WERI-Rb-1 (cell line): ENCODE measurements around the gene ANKS4B.
A peak's percentile ranks its signal among the peaks of the same experiment; 100 is the strongest.

Experiments used
- DNase-seq: peaks from one replicate; pipeline ENCODE4 v3.0.0-alpha.2; 2020
- H3K27ac ChIP-seq: fragments of 250-450 bp; sonication (Bioruptor Pico); 2 replicates; pipeline ENCODE4 v1.5.1; 2020; ENCODE audit warnings: mild to moderate bottlenecking, moderate library complexity
- H3K27me3 ChIP-seq: fragments of 250-450 bp; sonication (Bioruptor Pico); 2 replicates; pipeline ENCODE4 v1.5.1; 2021; ENCODE audit warnings: mild to moderate bottlenecking, low read depth, moderate library complexity; ENCODE audit not compliant: insufficient read depth, severe bottlenecking
- H3K36me3 ChIP-seq: fragments of 250-450 bp; sonication (Bioruptor Pico); 2 replicates; pipeline ENCODE4 v1.5.1; 2020; ENCODE audit warnings: mild to moderate bottlenecking, moderate library complexity
- H3K4me3 ChIP-seq: 2 replicates; pipeline ENCODE4 v1.5.1; 2011; ENCODE audit warnings: low read depth, mild to moderate bottlenecking, control low read depth, low read length
- H3K9me3 ChIP-seq: fragments of 250-450 bp; sonication (Bioruptor Pico); 2 replicates; pipeline ENCODE4 v1.5.1; 2021; ENCODE audit warnings: mild to moderate bottlenecking, moderate library complexity; ENCODE audit not compliant: severe bottlenecking
- CTCF ChIP-seq: IDR thresholded peaks from 2 replicates; pipeline ENCODE4 v1.5.1; 2011; ENCODE audit warnings: low read depth, mild to moderate bottlenecking, control low read depth, inconsistent platforms, low read length

ANKS4B gene

GRCh38 chr16:21301895-21302291 lies 68.4 kb downstream of the ANKS4B start:
- H3K4me3 ChIP-seq, result peak overlapping the region; percentile 59
- H3K9me3 ChIP-seq, result no peaks in the 10 kb centered on the region
- no peak for TF ChIP-seq CTCF
- no peak for DNase-seq
- H3K27ac ChIP-seq, result peak overlapping the region; percentile 42
- no peaks in the 10 kb centered on the region for H3K27me3 ChIP-seq
- no peaks in the 10 kb centered on the region for H3K36me3 ChIP-seq

GRCh38 chr16:21302454-21302853 lies 69.0 kb downstream of the ANKS4B start:
- no peaks in the 10 kb centered on the region for H3K27me3 ChIP-seq
- no peak for TF ChIP-seq CTCF
- H3K27ac ChIP-seq, result no peak overlapping the region
- DNase-seq, result no peak
- no peak overlapping the region for H3K4me3 ChIP-seq
- H3K9me3 ChIP-seq, result no peaks in the 10 kb centered on the region
- H3K36me3 ChIP-seq, result no peaks in the 10 kb centered on the region

GRCh38 chr16:21302898-21303528 lies 69.5 kb downstream of the ANKS4B start:
- no peak for DNase-seq
- Histone ChIP-seq H3K4me3 (no peak overlapping the region), H3K27me3 (no peaks in the 10 kb centered on the region)

More at GRCh38 chr16:21302898-21303528, 69.5 kb downstream of the ANKS4B start:
- no peaks in the 10 kb centered on the region for H3K9me3 ChIP-seq
- TF ChIP-seq CTCF, result no peak
- no peaks in the 10 kb centered on the region for H3K36me3 ChIP-seq
- H3K27ac ChIP-seq, result no peak overlapping the region
